Calu3 (cell line): Measurements from ENCODE around the gene ARL5A. TPM values are rescaled to one million over a fixed set of nuclear protein-coding genes. Genes with fewer than 3 reads are reported as not detected.

Source experiments
- BruUV-seq: library from RNA; stranded (reverse); fragments of 400-500 nt; replicated peaks from 2 replicates; lab custom pipeline; 2021; lab: Mats Ljungman, UMichigan
- CTCF ChIA-PET: fragments of 300-600 bp; sonication (Branson Sonifier 250); formaldehyde crosslinking; loops from one replicate; lab custom pipeline; 2022; ENCODE audit warnings: antibody characterized with exemption; lab: Charles Lee
- DNase-seq: peaks from one replicate; pipeline ENCODE4 v3.0.0; 2022
- H3K27ac Mint-ChIP-seq: one replicate; pipeline ENCODE4 v1.8.0; 2022; ENCODE audit warnings: mixed read lengths; ENCODE audit not compliant: unreplicated experiment
- H3K27me3 Mint-ChIP-seq: one replicate; pipeline ENCODE4 v1.8.0; 2022; ENCODE audit warnings: mixed read lengths; ENCODE audit not compliant: unreplicated experiment
- H3K36me3 Mint-ChIP-seq: one replicate; pipeline ENCODE4 v1.8.0; 2022; ENCODE audit warnings: mild to moderate bottlenecking, moderate library complexity, mixed read lengths; ENCODE audit not compliant: insufficient read depth, unreplicated experiment
- H3K4me1 Mint-ChIP-seq: one replicate; pipeline ENCODE4 v1.8.0; 2022; ENCODE audit warnings: mild to moderate bottlenecking, low read depth, mixed read lengths; ENCODE audit not compliant: unreplicated experiment
- H3K4me3 Mint-ChIP-seq: one replicate; pipeline ENCODE4 v1.8.0; 2022; ENCODE audit warnings: mild to moderate bottlenecking, low read depth, moderate library complexity, mixed read lengths; ENCODE audit not compliant: unreplicated experiment
- H3K9me3 Mint-ChIP-seq: one replicate; pipeline ENCODE4 v1.8.0; 2022; ENCODE audit warnings: low read depth, mixed read lengths; ENCODE audit not compliant: unreplicated experiment
- intact Hi-C: fragments of 100-400 bp; cut with micrococcal nuclease; formaldehyde crosslinking; loops from one replicate; pipeline ENCODE4 v1.10.0; 2022; ENCODE audit not compliant: unreplicated experiment
- total RNA-seq: library from RNA; stranded (reverse); gene quantifications from 2 replicates; pipeline ENCODE4 v1.2.3, GENCODE V29; 2022
- TF ChIP-seq, protein P1 (sequence below): fragments of 200-600 bp; IDR thresholded peaks from one replicate; pipeline ENCODE4 v1.8.0; 2022; ENCODE audit warnings: antibody characterized with exemption; ENCODE audit not compliant: unreplicated experiment

ARL5A gene
- total RNA-seq, 1 experiment from 2014 or later, result 53.7 TPM

DNA sequence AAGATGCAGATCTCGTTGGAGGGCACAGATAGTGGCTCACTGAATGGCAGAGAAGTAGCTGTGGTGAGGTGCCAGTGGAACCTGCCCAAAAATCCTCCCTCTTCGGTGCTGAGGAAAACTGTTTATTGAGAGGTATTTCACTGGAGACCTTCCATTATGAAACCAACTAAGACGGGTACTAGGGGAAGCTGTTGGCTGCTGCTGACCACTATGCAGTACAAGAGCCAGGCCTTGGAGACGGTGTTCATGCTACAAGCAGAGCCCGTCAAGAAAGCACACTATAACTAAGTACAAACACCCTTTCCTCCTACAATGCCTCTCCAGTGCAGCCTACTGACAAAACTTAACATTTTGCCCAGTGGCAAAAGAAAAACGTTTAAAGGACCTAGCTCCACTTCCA, 4.6 kb downstream of the ARL5A start:
- no TSS peak for BruUV-seq
- H3K27me3 Mint-ChIP-seq, result no peaks in the 10 kb centered on the region
- peaks cover 19% of the 10 kb centered on the region for H3K36me3 Mint-ChIP-seq
- DNase-seq, result no peak
- no peaks in the 10 kb centered on the region for H3K9me3 Mint-ChIP-seq
- CTCF ChIA-PET, result no interaction called here
- H3K4me1 Mint-ChIP-seq, result peaks cover 37% of the 10 kb centered on the region
- H3K27ac Mint-ChIP-seq, result no peak overlapping the region
- TF ChIP-seq, protein P1, sequence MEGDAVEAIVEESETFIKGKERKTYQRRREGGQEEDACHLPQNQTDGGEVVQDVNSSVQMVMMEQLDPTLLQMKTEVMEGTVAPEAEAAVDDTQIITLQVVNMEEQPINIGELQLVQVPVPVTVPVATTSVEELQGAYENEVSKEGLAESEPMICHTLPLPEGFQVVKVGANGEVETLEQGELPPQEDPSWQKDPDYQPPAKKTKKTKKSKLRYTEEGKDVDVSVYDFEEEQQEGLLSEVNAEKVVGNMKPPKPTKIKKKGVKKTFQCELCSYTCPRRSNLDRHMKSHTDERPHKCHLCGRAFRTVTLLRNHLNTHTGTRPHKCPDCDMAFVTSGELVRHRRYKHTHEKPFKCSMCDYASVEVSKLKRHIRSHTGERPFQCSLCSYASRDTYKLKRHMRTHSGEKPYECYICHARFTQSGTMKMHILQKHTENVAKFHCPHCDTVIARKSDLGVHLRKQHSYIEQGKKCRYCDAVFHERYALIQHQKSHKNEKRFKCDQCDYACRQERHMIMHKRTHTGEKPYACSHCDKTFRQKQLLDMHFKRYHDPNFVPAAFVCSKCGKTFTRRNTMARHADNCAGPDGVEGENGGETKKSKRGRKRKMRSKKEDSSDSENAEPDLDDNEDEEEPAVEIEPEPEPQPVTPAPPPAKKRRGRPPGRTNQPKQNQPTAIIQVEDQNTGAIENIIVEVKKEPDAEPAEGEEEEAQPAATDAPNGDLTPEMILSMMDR, result no peak
- intact Hi-C loops, result no loop called here
- H3K4me3 Mint-ChIP-seq, result peak overlapping the region; percentile 1

DNA sequence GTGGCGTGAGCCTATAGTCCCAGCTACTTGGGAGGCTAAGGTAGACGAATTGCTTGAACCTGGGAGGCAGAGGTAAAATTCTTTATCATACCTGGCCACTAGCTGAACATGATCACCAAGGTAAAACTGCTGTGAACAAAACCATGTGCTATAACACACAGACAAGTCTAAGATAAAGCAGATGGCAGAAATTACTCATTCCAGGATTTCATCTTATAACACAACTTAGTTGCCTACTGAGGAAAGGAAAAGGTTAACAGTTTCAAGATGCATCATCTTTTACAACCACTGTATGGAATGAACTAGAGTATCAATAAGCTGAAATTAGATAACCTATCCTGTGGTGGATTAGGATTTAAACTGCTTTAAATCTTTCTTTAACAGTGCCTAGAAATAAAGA, 8.3 kb downstream of the ARL5A start:
- no peaks in the 10 kb centered on the region for H3K9me3 Mint-ChIP-seq
- intact Hi-C loops, result no loop called here
- peaks cover 5% of the 10 kb centered on the region for H3K36me3 Mint-ChIP-seq
- H3K4me1 Mint-ChIP-seq, result peaks cover 26% of the 10 kb centered on the region
- H3K27ac Mint-ChIP-seq, result no peak overlapping the region
- BruUV-seq, result no TSS peak
- TF ChIP-seq, protein P1, result no peak
- H3K27me3 Mint-ChIP-seq, result no peaks in the 10 kb centered on the region
- no peak for DNase-seq
- CTCF ChIA-PET, result interaction anchor here (1.1 kb wide), 1 partner anchor 8 kb away, joined by 3 read pairs; the partner anchor contains the start of gene ARL5A
- no peak overlapping the region for H3K4me3 Mint-ChIP-seq

DNA sequence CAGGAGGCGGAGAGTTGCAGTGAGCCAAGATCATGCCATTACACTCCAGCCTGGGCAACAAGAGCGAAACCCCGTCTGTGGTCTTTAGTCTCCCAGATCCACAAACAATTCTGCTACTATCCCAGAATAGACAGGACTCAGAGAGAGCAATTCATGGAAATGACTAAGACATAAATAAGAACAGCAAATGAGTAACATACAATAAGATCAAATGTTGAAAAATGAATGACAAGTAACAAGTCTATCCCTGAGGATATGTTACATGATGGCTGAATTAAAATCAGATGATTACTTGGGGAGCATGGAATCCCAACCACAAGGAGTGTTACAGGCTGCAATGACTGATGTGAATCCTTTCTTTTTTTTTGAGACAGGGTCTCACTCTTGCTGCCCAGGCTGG, 10.3 kb downstream of the ARL5A start:
- Mint-ChIP-seq H3K27ac (no peak overlapping the region), H3K36me3 (peaks cover 5% of the 10 kb centered on the region), H3K9me3 (no peaks in the 10 kb centered on the region), H3K4me1 (peaks cover 6% of the 10 kb centered on the region), H3K27me3 (no peaks in the 10 kb centered on the region), H3K4me3 (no peak overlapping the region)
- CTCF ChIA-PET, result no interaction called here
- intact Hi-C loops, result no loop called here
- TF ChIP-seq, protein P1, result no peak
- no TSS peak for BruUV-seq
- no peak for DNase-seq

DNA sequence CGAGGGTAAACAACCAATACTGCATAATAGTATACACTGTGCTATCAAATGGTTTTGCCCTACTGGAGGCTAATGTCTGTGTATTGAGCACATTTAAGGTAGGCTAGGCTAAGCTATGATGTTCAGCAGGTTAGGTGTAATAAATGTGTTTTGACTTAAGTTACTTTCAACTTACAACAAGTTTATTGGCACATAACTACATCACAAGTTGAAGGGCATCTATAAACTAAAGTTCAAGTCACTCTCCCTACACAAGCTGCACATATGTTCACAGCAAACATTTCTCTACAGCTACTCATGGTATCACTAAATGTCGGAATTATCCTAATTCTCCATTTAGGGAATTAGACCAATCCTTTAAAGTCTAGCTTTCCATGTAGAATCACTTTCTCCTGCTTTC, 11.4 kb downstream of the ARL5A start:
- CTCF ChIA-PET, result no interaction called here
- Mint-ChIP-seq H3K27ac (no peak overlapping the region), H3K9me3 (no peaks in the 10 kb centered on the region), H3K27me3 (no peaks in the 10 kb centered on the region), H3K36me3 (peaks cover 5% of the 10 kb centered on the region), H3K4me3 (no peak overlapping the region), H3K4me1 (no peaks in the 10 kb centered on the region)
- BruUV-seq, result no TSS peak
- no peak for DNase-seq
- intact Hi-C loops, result no loop called here
- TF ChIP-seq, protein P1, result no peak
